Measurements from ENCODE around the gene ROR1. TPM values are rescaled to one million over a fixed set of nuclear protein-coding genes. Genes with fewer than 3 reads are reported as not detected.
A peak's percentile ranks its signal among the peaks of the same experiment; 100 is the strongest.
"Not testable (repeated sequence)": the region's sequence is repeated elsewhere in the genome, so short reads cannot be mapped to it uniquely, and the experiment has no call there.

The ROR1 gene
- total RNA-seq, 1 experiment from 2014 or later = 1.4 TPM

DNA sequence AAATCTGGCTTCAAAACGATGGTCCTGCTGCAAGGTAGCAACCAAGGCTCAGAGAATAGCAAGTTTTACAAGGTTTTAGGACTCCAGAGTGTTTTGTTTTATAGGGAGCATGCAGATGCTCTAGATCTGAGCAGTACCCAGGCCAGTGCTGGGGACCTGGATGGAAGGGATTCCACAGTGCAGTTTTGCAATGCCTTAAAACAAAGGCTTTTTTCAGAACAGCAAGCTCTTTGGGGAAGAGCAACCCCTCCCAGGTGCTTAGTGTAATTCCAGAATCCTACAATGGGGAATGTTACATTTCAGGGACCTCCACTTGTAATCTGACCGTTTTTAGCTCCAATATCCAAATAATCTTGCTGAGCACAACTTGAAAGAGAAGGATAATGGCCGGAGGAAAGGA lies 6.7 kb downstream of the ROR1 start:
- H3K27me3 ChIP-seq = no peaks in the 10 kb centered on the region
- DNase-seq = no peak
- H3K9me3 ChIP-seq = no peaks in the 10 kb centered on the region
- H3K4me3 ChIP-seq = no peak overlapping the region
- no peaks in the 10 kb centered on the region for H3K36me3 ChIP-seq

GRCh38 chr1:63782982-63783381 lies 9.2 kb downstream of the ROR1 start:
- DNase-seq = no peak
- no peaks in the 10 kb centered on the region for H3K36me3 ChIP-seq
- H3K27me3 ChIP-seq = no peaks in the 10 kb centered on the region
- no peak overlapping the region for H3K4me3 ChIP-seq
- no peaks in the 10 kb centered on the region for H3K9me3 ChIP-seq

DNA sequence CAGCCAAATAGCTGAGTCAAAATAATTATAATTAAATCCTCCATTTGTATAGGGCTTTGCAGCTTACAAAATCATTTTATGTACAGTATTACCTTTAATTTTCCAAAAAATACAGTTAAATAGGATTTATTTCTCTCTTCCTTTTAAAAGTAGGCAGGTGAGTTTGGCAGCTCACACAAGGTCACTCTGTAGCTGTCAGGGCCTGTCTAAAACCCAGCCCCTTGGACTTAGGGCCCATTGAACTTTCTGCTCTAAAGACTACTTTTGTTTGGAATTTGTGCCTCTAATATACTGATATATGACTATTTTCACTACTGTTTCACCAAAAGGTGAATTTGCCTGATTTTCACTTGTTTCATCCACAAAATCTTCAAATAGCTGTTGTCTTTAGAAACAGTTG lies 10.3 kb downstream of the ROR1 start:
- Histone ChIP-seq H3K36me3 (no peaks in the 10 kb centered on the region), H3K9me3 (no peaks in the 10 kb centered on the region), H3K27me3 (no peaks in the 10 kb centered on the region), H3K4me3 (no peak overlapping the region)
- DNase-seq = no peak

DNA sequence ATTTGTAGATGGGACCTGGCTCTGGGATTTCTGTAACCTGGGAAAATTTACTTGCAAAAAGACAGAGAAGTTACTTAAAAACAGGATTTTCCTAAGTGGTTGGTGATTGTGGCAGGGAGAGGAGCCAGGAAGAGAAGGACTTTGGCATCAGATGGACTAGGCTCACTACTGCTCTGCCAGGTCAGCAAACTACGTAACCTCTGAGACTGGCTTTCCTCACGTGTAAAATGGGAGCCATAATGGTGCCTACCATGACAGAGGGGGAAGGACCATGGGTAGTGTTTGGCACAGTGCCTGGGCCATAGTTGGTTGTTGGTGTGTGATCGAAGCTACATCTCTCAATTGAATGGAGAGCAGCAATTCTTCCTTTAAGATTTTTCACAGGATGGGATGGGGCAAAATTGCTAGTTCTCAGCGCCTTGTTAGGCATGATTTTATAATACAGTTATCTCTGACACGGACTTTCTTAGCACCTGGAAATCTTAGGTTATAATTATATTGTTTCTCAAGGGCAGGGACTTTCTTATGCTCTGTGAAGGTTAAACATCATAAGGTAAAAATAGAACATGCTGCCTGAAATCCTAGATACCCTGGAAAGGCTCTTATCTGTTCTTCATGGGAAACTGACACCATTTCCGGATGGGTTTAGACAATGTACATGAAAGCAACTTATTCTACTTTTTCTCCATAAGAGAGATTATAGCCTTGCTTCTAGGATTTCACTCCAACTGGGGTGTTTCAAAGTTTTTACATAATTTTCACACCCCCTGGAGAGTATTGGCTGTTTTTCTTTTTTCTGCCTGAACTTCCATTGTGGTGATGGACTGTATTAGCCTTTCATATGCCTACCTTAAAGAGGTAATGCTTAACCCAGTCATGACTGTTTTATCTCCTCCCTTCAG lies 10.9 kb downstream of the ROR1 start:
- H3K4me3 ChIP-seq = no peak overlapping the region
- H3K27me3 ChIP-seq = no peaks in the 10 kb centered on the region

DNA sequence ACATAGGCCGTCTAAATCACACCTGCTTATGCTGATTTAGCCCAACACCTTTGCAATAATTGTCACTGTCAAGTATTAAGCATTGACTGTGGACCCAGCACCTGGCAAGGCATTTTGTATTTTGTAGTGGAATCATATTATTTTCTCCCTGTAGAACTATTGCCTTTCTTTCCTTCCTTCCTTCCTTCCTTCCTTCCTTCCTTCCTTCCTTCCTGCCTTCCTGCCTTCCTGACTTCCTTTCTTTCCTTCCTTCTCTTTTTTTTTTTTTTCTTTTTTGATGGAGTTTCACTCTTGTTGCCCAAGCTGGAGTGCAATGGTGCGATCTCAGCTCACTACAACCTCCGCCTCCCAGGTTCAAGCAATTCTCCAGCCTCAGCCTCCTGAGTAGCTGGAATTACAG lies 13.5 kb downstream of the ROR1 start:
- H3K9me3 ChIP-seq, H3K27me3 ChIP-seq, H3K4me3 ChIP-seq, DNase-seq, H3K36me3 ChIP-seq: not testable (repeated sequence)

More for the DNA sequence above, 10.9 kb downstream of the ROR1 start:
- no peak for DNase-seq
- no peaks in the 10 kb centered on the region for H3K36me3 ChIP-seq
- H3K9me3 ChIP-seq = no peaks in the 10 kb centered on the region

GRCh38 chr1:63787875-63788274 lies 14.1 kb downstream of the ROR1 start:
- peak; percentile 2 for DNase-seq
- Histone ChIP-seq H3K36me3 (no peaks in the 10 kb centered on the region), H3K9me3 (no peaks in the 10 kb centered on the region), H3K27me3 (no peaks in the 10 kb centered on the region), H3K4me3 (no peak overlapping the region)

DNA sequence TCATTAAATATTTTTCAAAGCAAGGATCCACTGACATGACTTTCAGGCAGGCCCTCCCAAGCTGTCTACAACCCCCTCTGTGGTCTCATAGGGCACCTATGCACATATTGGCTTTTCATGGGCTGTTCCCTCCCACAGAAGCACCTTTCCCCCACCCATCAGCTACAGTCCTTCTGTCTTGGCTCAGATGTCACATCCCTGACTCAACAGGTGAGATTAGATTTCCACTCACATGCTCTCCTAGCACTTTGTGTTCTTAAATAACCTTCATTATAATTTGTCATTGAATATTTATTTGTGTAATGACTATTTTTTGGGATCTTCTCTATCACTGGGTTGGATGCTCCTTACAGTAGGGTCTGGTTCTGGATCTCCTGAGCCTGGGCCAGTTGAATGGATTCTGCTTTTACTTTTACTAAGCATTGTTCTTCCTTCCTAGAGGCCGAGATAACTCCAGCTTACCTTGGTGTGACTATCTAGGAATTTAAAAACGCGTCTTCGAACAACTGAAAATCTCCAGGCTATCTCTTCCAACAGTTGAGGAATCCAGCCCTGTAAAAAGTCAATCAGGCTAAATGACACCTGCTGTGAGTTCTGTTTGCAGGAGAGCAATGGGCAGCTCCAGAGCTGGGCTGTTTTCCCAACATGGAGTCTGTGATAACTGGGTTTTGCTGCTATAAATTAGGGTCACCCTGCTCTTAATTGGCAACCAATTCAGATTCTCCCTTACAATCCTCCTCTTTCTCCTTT lies 16.2 kb downstream of the ROR1 start:
- no peaks in the 10 kb centered on the region for H3K36me3 ChIP-seq
- H3K4me3 ChIP-seq = no peak overlapping the region
- H3K9me3 ChIP-seq = no peaks in the 10 kb centered on the region
- H3K27me3 ChIP-seq = no peaks in the 10 kb centered on the region
- DNase-seq = no peak

DNA sequence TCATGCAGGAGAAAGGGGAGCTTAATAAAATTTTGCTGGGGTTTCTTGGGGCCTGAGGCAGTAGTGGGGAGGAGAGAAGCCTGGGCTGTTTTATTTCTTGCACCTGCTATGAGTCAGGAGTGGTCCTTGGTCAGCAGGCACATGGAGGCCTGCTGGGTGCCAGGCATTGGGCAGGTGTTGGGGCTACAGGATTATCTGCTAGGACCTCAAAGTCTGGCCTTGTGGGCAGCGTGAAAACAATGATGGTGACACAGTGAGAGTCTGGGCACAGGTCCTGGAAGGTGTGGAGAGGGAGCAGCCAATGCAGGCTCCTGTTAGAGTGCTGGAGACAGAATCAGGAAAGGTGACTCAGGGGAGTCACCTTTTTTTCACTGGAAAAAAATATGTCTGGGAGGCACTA lies 17.2 kb downstream of the ROR1 start:
- Histone ChIP-seq H3K27me3 (no peaks in the 10 kb centered on the region), H3K4me3 (no peak overlapping the region), H3K36me3 (no peaks in the 10 kb centered on the region), H3K9me3 (no peaks in the 10 kb centered on the region)
- no peak for DNase-seq

- DNase-seq = no peak
- H3K4me3 ChIP-seq = no peak overlapping the region
- H3K9me3 ChIP-seq = no peaks in the 10 kb centered on the region
- no peaks in the 10 kb centered on the region for H3K36me3 ChIP-seq
- H3K27me3 ChIP-seq = no peaks in the 10 kb centered on the region
These were observed 18.3 kb downstream of the ROR1 start for GRCh38 chr1:63792152-63792551.

DNA sequence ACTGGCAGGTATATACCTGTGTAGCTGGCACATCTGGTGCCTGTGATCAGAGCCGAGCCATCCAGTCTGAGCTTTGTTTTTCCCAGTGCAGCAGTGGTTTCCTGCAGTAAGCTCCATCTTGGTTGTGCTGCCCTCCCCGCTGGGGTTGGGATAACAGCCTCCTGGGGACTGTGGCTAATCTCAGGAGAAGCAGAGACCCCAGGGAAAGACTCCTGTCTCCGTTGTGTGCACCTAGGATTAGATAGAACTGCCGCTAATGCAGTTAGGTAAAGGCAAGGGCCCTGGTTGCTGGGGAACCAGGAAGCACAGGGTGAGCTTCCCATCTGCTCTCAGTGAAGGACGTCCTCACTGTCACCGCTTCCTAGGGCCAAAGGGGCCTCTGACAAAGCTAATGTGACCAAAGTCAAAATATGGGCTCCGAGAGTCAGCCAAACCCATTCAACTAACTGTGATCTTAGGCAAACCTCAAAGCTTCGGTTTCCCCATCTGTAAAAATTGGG lies 20.0 kb downstream of the ROR1 start:
- DNase-seq = no peak
- H3K27me3 ChIP-seq = no peaks in the 10 kb centered on the region

GRCh38 chr1:63794354-63794753 lies 20.5 kb downstream of the ROR1 start:
- Histone ChIP-seq H3K4me3 (no peak overlapping the region), H3K36me3 (no peaks in the 10 kb centered on the region)
- DNase-seq = no peak

More for the DNA sequence above, 20.0 kb downstream of the ROR1 start:
- H3K9me3 ChIP-seq = no peaks in the 10 kb centered on the region
- H3K4me3 ChIP-seq = no peak overlapping the region
- no peaks in the 10 kb centered on the region for H3K36me3 ChIP-seq

GRCh38 chr1:63794939-63795378 lies 21.1 kb downstream of the ROR1 start:
- peak; percentile 82 for DNase-seq
- Histone ChIP-seq H3K9me3 (no peaks in the 10 kb centered on the region), H3K27me3 (no peaks in the 10 kb centered on the region), H3K36me3 (no peaks in the 10 kb centered on the region), H3K4me3 (no peak overlapping the region)

More at GRCh38 chr1:63794354-63794753, 20.5 kb downstream of the ROR1 start:
- Histone ChIP-seq H3K27me3 (no peaks in the 10 kb centered on the region), H3K9me3 (no peaks in the 10 kb centered on the region)

DNA sequence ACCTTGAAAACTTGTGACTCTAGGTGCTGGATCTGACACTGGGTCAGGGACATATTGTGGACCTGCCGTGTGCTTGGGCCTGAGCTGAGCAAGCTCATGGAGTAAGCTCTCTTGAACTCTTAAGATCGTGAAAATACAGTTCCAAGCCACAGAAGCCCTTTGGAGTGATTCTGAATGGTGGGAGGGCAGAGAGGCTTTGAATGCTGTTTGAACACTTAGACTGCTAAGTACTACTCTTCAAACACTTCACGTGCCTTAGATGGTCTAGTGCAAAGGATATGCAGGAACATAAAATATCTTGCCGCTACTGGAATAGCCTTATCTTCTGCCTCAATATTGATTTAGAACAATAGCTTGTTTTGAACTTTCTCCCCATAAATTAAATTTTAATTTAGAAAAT lies 21.6 kb downstream of the ROR1 start:
- Histone ChIP-seq H3K36me3 (no peaks in the 10 kb centered on the region), H3K9me3 (no peaks in the 10 kb centered on the region), H3K27me3 (no peaks in the 10 kb centered on the region), H3K4me3 (no peak overlapping the region)
- no peak for DNase-seq

GRCh38 chr1:63797056-63797726 lies 23.4 kb downstream of the ROR1 start:
- peak; percentile 30 for DNase-seq

DNA sequence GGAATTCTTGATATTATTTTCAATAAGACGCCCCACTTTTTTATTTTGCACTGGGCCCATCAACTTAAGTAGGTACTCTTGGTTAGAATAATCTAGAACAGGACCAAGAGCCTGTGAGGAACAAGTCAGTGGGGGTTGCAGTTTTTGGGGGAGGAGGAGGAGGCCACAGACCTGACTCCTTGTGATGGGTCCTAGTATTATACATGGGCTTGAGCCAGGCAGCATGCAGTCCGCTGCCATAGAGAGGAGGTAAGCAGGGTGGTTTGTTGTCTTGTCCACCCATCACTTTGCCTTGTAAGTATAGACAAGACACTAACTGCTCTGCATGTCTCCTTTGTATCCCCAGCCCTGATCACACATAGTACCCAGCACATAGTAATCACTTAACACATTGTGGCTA lies 24.5 kb downstream of the ROR1 start:
- Histone ChIP-seq H3K4me3 (no peak overlapping the region), H3K36me3 (no peaks in the 10 kb centered on the region), H3K9me3 (no peaks in the 10 kb centered on the region), H3K27me3 (no peaks in the 10 kb centered on the region)
- no peak for DNase-seq

More at GRCh38 chr1:63797056-63797726, 23.4 kb downstream of the ROR1 start:
- Histone ChIP-seq H3K4me3 (no peak overlapping the region), H3K36me3 (no peaks in the 10 kb centered on the region), H3K9me3 (no peaks in the 10 kb centered on the region), H3K27me3 (no peaks in the 10 kb centered on the region)

DNA sequence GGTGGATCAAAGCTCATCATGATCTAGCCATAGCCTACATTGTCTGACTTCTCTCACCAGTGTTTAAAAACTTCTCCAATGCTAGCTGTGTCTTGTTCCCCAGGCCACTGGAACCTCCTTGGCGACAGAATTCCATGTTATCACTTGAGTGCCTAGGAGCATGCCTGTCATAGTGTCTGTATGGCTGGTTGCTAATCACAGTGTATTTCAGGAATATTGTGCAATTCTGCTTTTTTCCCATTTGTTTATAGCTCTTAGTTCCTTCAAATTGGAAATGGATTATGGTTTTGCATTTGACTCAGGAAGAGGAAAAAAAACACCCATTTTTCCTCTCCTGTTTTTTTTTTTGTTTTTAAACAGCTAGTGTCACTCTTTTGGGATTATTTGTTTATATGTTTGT lies 25.5 kb downstream of the ROR1 start:
- H3K36me3 ChIP-seq = no peaks in the 10 kb centered on the region
- H3K9me3 ChIP-seq = no peaks in the 10 kb centered on the region
- no peaks in the 10 kb centered on the region for H3K27me3 ChIP-seq
- H3K4me3 ChIP-seq = no peak overlapping the region
- DNase-seq = no peak

DNA sequence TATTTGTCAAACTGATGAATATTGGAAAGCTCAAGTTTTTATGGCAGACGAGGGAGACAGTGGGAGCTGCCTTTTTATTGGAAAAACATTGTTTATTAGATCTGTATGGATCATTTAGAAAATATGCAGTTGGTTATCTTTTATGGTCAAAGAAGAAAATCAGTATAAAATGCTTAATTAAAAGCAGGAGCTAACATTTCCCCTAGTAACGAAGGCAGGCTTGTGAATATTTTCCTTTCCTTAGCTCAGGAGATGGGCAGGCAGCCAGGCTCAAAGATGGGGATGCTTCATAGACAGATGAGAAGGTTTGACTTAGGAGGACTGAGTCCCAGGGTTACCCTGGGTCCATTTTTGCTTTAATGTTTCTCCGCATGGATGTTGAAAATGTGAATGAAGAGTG lies 26.0 kb downstream of the ROR1 start:
- H3K36me3 ChIP-seq = no peaks in the 10 kb centered on the region
- no peak for DNase-seq
- no peaks in the 10 kb centered on the region for H3K27me3 ChIP-seq
- no peaks in the 10 kb centered on the region for H3K9me3 ChIP-seq
- H3K4me3 ChIP-seq = no peak overlapping the region
